ENCODE results near the gene NPAS3.

The NPAS3 gene

GRCh38 chr14:33629792-33630191, 691.1 kb downstream of the NPAS3 start:
- no peak overlapping the region for H3K4me2 ChIP-seq (ENCODE audit: insufficient read depth, low read length)
- ATAC-seq (ENCODE audit: insufficient read depth, low read depth) (no peak), DNase-seq (no peak)
- no peak overlapping the region for H3K27ac ChIP-seq (ENCODE audit: low read length)
- H4K20me1 ChIP-seq (ENCODE audit: insufficient read depth, low read length), result no peaks in the 10 kb centered on the region
- TF ChIP-seq EZH2 (IDR thresholded peaks at IDR 0.05; ENCODE audit: borderline replicate concordance, low read depth, low read length, severe bottlenecking), result no peak
- TF ChIP-seq CTCF (IDR thresholded peaks at IDR 0.05; ENCODE audit: borderline replicate concordance, extremely low read depth, low read length, poor library complexity, severe bottlenecking), result no peak
- H3K79me2 ChIP-seq (ENCODE audit: insufficient read depth, low read length), result no peaks in the 10 kb centered on the region
- no peaks in the 10 kb centered on the region for H3K27me3 ChIP-seq (ENCODE audit: insufficient read depth, low read length, poor library complexity)
- H2AFZ ChIP-seq (ENCODE audit: low read depth, low read length), result no peak overlapping the region
- H3K4me3 ChIP-seq (ENCODE audit: low read depth in 1 of 2, low read length in 2 of 2), result no peak overlapping the region
- no peaks in the 10 kb centered on the region for H3K9me3 ChIP-seq (ENCODE audit: insufficient read depth, low read length, severe bottlenecking)
- no peaks in the 10 kb centered on the region for H3K36me3 ChIP-seq (ENCODE audit: insufficient read depth, low read length)
- H3K4me1 ChIP-seq (ENCODE audit: insufficient read depth, low read length), result no peaks in the 10 kb centered on the region
- no peak overlapping the region for H3K9ac ChIP-seq (ENCODE audit: low read depth, low read length)

- no peak overlapping the region for H3K4me3 ChIP-seq (ENCODE audit: low read depth in 1 of 2, low read length in 2 of 2)
- DNase-seq, result no peak
- no peaks in the 10 kb centered on the region for H3K27me3 ChIP-seq (ENCODE audit: insufficient read depth, low read length, poor library complexity)
Measured at GRCh38 chr14:33631021-33631420, 692.3 kb downstream of the NPAS3 start.

GRCh38 chr14:33631441-33631840, 692.8 kb downstream of the NPAS3 start:
- Histone ChIP-seq H3K79me2 (ENCODE audit: insufficient read depth, low read length) (no peaks in the 10 kb centered on the region), H3K27ac (ENCODE audit: low read length) (no peak overlapping the region), H4K20me1 (ENCODE audit: insufficient read depth, low read length) (no peaks in the 10 kb centered on the region), H3K4me3 (ENCODE audit: low read depth in 1 of 2, low read length in 2 of 2) (no peak overlapping the region), H3K9ac (ENCODE audit: low read depth, low read length) (no peak overlapping the region), H3K4me2 (ENCODE audit: insufficient read depth, low read length) (no peak overlapping the region), H2AFZ (ENCODE audit: low read depth, low read length) (no peak overlapping the region), H3K9me3 (ENCODE audit: insufficient read depth, low read length, severe bottlenecking) (no peaks in the 10 kb centered on the region), H3K36me3 (ENCODE audit: insufficient read depth, low read length) (no peaks in the 10 kb centered on the region), H3K27me3 (ENCODE audit: insufficient read depth, low read length, poor library complexity) (no peaks in the 10 kb centered on the region), H3K4me1 (ENCODE audit: insufficient read depth, low read length) (no peaks in the 10 kb centered on the region)
- no peak for ATAC-seq (ENCODE audit: insufficient read depth, low read depth)
- DNase-seq, result no peak
- no peak for TF ChIP-seq EZH2 (IDR thresholded peaks at IDR 0.05; ENCODE audit: borderline replicate concordance, low read depth, low read length, severe bottlenecking)
- no peak for TF ChIP-seq CTCF (IDR thresholded peaks at IDR 0.05; ENCODE audit: borderline replicate concordance, extremely low read depth, low read length, poor library complexity, severe bottlenecking)

More at GRCh38 chr14:33631021-33631420, 692.3 kb downstream of the NPAS3 start:
- no peak for TF ChIP-seq CTCF (IDR thresholded peaks at IDR 0.05; ENCODE audit: borderline replicate concordance, extremely low read depth, low read length, poor library complexity, severe bottlenecking)
- TF ChIP-seq EZH2 (IDR thresholded peaks at IDR 0.05; ENCODE audit: borderline replicate concordance, low read depth, low read length, severe bottlenecking), result no peak
- Histone ChIP-seq H4K20me1 (ENCODE audit: insufficient read depth, low read length) (no peaks in the 10 kb centered on the region), H3K4me1 (ENCODE audit: insufficient read depth, low read length) (no peaks in the 10 kb centered on the region), H3K27ac (ENCODE audit: low read length) (no peak overlapping the region), H3K9me3 (ENCODE audit: insufficient read depth, low read length, severe bottlenecking) (no peaks in the 10 kb centered on the region), H3K9ac (ENCODE audit: low read depth, low read length) (no peak overlapping the region), H2AFZ (ENCODE audit: low read depth, low read length) (no peak overlapping the region), H3K79me2 (ENCODE audit: insufficient read depth, low read length) (no peaks in the 10 kb centered on the region), H3K36me3 (ENCODE audit: insufficient read depth, low read length) (no peaks in the 10 kb centered on the region), H3K4me2 (ENCODE audit: insufficient read depth, low read length) (no peak overlapping the region)
- no peak for ATAC-seq (ENCODE audit: insufficient read depth, low read depth)

GRCh38 chr14:33634631-33635030, 696.0 kb downstream of the NPAS3 start:
- no peaks in the 10 kb centered on the region for H3K27me3 ChIP-seq (ENCODE audit: insufficient read depth, low read length, poor library complexity)
- DNase-seq, result no peak
- no peak for ATAC-seq (ENCODE audit: insufficient read depth, low read depth)
- no peaks in the 10 kb centered on the region for H4K20me1 ChIP-seq (ENCODE audit: insufficient read depth, low read length)
- H3K9ac ChIP-seq (ENCODE audit: low read depth, low read length), result no peak overlapping the region
- TF ChIP-seq CTCF (IDR thresholded peaks at IDR 0.05; ENCODE audit: borderline replicate concordance, extremely low read depth, low read length, poor library complexity, severe bottlenecking) (no peak), EZH2 (IDR thresholded peaks at IDR 0.05; ENCODE audit: borderline replicate concordance, low read depth, low read length, severe bottlenecking) (no peak)
- no peaks in the 10 kb centered on the region for H3K9me3 ChIP-seq (ENCODE audit: insufficient read depth, low read length, severe bottlenecking)
- H3K4me3 ChIP-seq (ENCODE audit: low read depth in 1 of 2, low read length in 2 of 2), result no peak overlapping the region
- H3K4me1 ChIP-seq (ENCODE audit: insufficient read depth, low read length), result no peaks in the 10 kb centered on the region
- H3K79me2 ChIP-seq (ENCODE audit: insufficient read depth, low read length), result no peaks in the 10 kb centered on the region
- no peak overlapping the region for H2AFZ ChIP-seq (ENCODE audit: low read depth, low read length)
- H3K36me3 ChIP-seq (ENCODE audit: insufficient read depth, low read length), result no peaks in the 10 kb centered on the region
- H3K27ac ChIP-seq (ENCODE audit: low read length), result no peak overlapping the region
- H3K4me2 ChIP-seq (ENCODE audit: insufficient read depth, low read length), result no peak overlapping the region

Measured in DND-41 (cell line).